Sigmoid colon (tissue), 7 donors: ENCODE measurements around the gene NFIB. TPM values are rescaled to one million over a fixed set of nuclear protein-coding genes. Genes with fewer than 3 reads are reported as not detected.
A peak's percentile ranks its signal among the peaks of the same experiment; 100 is the strongest.

Experiments
- DNase-seq: peaks from one replicate; pipeline ENCODE4 v3.0.0-alpha.2; 2019
- H3K27ac ChIP-seq, 4 donors: fragments of 200-600 bp; sonication (generic); one replicate each; pipeline ENCODE4 v1.5.1; 2016 to 2019; ENCODE audit warnings: mild to moderate bottlenecking in 1 of 4
- H3K27me3 ChIP-seq, 3 donors: fragments of 200-600 bp; sonication (generic); one replicate each; pipeline ENCODE4 v1.5.1; 2019; ENCODE audit warnings: mild to moderate bottlenecking in 1 of 3
- H3K36me3 ChIP-seq, 4 donors: fragments of 200-600 bp; sonication (generic); one replicate each; pipeline ENCODE4 v1.5.1; 2016 to 2019
- H3K4me1 ChIP-seq, 4 donors: fragments of 200-600 bp; sonication (generic); one replicate each; pipeline ENCODE4 v1.5.1; 2017 to 2019
- H3K4me3 ChIP-seq, 4 donors: fragments of 200-600 bp; sonication (generic); one replicate each; pipeline ENCODE4 v1.5.1; 2017 to 2019; ENCODE audit warnings: mild to moderate bottlenecking in 2 of 4, moderate library complexity in 1 of 4
- H3K9me3 ChIP-seq, 4 donors: fragments of 200-600 bp in 3 of 4; sonication (generic) in 3 of 4; one replicate each; pipeline versions ENCODE4 v1.5.1 to v1.6.1; 2013 to 2019
- EP300 ChIP-seq, 4 donors: sonication (generic); formaldehyde crosslinking; IDR thresholded peaks; one replicate each; pipeline ENCODE4 v1.6.1; 2017; ENCODE audit warnings: antibody characterized with exemption in 4 of 4
- POLR2A ChIP-seq, 2 donors: fragments of 450-650 bp; IDR thresholded peaks; one replicate each; pipeline ENCODE4 v1.6.1; 2016; ENCODE audit warnings: antibody characterized with exemption in 2 of 2, mild to moderate bottlenecking in 2 of 2, moderate library complexity in 2 of 2
- POLR2AphosphoS5 ChIP-seq, 4 donors: sonication (generic); formaldehyde crosslinking; IDR thresholded peaks; one replicate each; pipeline ENCODE4 v1.6.1; 2017; ENCODE audit warnings: antibody characterized with exemption in 4 of 4
- WGBS, 2 donors: extraction: QIAGEN DNeasy Blood & Tissue Kit; methylation state at CpG; one replicate each; pipeline ENCODE4 v1.1.7; 2013; 5-methylcytosine and 5-hydroxymethylcytosine counted together
- intact Hi-C: fragments of 100-400 bp; cut with DNase I; formaldehyde crosslinking; loops from one replicate; pipeline ENCODE4 v1.15.1; 2023
- polyA plus RNA-seq, 3 donors: library from polyadenylated mRNA; stranded (reverse); fragments of 200-250 nt; gene quantifications; one replicate each; pipeline ENCODE4 v1.2.3, GENCODE V29; 2013
- total RNA-seq, 4 donors: library from RNA; depleted of rRNA; stranded (reverse); fragments of >200 nt; gene quantifications; one replicate each; pipeline ENCODE4 v1.1.0, GENCODE V29; 2016
- TF ChIP-seq, protein P1 (sequence below), 4 experiments: fragments of 450-650 bp in 3 of 4; fragments of 200-600 bp in 1 of 4; IDR thresholded peaks; one replicate each; pipeline ENCODE4 v1.5.1; 2016 to 2019; ENCODE audit warnings: antibody characterized with exemption in 4 of 4, mild to moderate bottlenecking in 3 of 4, moderate library complexity in 2 of 4
- donor health status: healthy with polysubstance abuse.
- donor health status: Bipolar disorder and iron deficiency.
- donor health status: healthy.

Gene NFIB
- total and polyA plus RNA-seq, 7 donors = 3.7 to 129 (median 45.3) TPM

DNA sequence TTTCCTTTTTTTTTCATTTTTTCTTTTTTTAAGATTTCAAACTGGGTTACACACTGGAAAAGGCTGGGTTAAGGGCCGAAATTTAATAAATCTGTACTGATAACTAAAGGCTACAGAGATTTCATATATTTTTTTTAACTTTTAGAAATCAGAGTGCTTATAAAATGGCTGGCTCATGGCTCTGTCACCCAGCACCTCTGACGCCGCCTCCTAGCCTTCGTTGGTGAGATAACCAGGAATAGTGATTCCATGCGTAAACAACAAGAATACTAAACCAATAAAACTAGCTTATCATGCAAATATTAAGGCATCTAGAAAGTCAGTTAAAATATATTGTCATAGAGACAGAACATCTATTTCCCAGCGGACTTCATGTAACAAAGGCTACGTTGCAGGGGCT, 226.4 kb downstream of the NFIB start:
- WGBS, 2 donors = 89 to 94% methylated on average over 7 of the region's 7 CpGs
- intact Hi-C loops = no loop called here
- TF ChIP-seq POLR2AphosphoS5 (IDR thresholded peaks at IDR 0.05) = no peak
- H3K27ac ChIP-seq = no peak overlapping the region
- H3K27me3 ChIP-seq = no peaks in the 10 kb centered on the region
- DNase-seq = no peak
- no peaks in the 10 kb centered on the region for H3K9me3 ChIP-seq
- H3K36me3 ChIP-seq = peaks cover 0 to 4% (median 0%) of the 10 kb centered on the region in 4 donors
- no peak overlapping the region for H3K4me3 ChIP-seq
- peaks cover 0 to 7% (median 2%) of the 10 kb centered on the region in 4 donors for H3K4me1 ChIP-seq

DNA sequence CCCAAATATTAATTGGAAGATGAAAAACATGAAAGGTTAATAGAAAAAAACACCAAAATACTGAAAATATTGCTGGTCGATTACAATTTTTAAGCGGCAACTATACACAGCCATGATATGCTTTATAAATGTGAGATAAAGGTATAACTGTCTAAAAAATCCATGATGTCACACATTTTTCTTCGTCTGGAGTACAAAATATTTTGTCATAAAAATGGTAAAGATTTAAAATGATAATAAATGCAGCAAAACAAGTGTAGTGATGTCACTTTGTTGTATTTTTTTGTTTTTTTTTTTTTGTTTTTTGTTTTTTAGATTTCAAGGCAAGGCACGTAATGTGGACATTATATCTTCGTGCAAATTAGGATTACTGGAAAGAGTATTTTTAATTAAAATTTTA, 227.4 kb downstream of the NFIB start:
- WGBS, 2 donors = 94 to 96% methylated on average over 5 of the region's 5 CpGs
- no peak overlapping the region for H3K4me3 ChIP-seq
- H3K9me3 ChIP-seq = no peaks in the 10 kb centered on the region
- H3K36me3 ChIP-seq = peaks cover 0 to 4% (median 0%) of the 10 kb centered on the region in 4 donors
- H3K4me1 ChIP-seq = peaks cover 0 to 12% (median 2%) of the 10 kb centered on the region in 4 donors
- H3K27ac ChIP-seq = no peak overlapping the region
- no peaks in the 10 kb centered on the region for H3K27me3 ChIP-seq
- DNase-seq = no peak
- intact Hi-C loops = no loop called here
- TF ChIP-seq EP300 (IDR thresholded peaks at IDR 0.05) (no peak), POLR2A (IDR thresholded peaks at IDR 0.05) (no peak), POLR2AphosphoS5 (IDR thresholded peaks at IDR 0.05) (no peak)
- TF ChIP-seq, protein P1, sequence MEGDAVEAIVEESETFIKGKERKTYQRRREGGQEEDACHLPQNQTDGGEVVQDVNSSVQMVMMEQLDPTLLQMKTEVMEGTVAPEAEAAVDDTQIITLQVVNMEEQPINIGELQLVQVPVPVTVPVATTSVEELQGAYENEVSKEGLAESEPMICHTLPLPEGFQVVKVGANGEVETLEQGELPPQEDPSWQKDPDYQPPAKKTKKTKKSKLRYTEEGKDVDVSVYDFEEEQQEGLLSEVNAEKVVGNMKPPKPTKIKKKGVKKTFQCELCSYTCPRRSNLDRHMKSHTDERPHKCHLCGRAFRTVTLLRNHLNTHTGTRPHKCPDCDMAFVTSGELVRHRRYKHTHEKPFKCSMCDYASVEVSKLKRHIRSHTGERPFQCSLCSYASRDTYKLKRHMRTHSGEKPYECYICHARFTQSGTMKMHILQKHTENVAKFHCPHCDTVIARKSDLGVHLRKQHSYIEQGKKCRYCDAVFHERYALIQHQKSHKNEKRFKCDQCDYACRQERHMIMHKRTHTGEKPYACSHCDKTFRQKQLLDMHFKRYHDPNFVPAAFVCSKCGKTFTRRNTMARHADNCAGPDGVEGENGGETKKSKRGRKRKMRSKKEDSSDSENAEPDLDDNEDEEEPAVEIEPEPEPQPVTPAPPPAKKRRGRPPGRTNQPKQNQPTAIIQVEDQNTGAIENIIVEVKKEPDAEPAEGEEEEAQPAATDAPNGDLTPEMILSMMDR (IDR thresholded peaks at IDR 0.05) = no peak

DNA sequence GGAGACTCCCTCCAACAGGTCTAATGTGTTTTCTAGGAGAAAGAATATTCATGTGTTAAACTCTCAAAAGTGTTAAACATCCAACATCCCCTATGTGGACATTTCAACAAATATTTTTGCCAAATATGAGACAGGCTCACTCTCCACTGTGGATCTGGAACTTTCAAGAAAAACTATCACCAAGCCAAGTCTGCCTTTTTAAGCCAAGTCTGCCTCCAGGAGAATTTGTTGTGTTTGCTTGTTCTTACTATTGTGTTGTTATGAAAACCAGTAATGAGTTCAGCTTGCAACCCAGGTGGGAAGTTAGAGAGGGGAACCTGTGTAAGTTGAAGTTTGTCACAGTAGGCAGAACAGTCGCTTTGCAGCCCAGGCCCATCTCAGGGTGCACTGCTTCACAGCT, 228.1 kb downstream of the NFIB start:
- no peaks in the 10 kb centered on the region for H3K27me3 ChIP-seq
- intact Hi-C loops = no loop called here

DNA sequence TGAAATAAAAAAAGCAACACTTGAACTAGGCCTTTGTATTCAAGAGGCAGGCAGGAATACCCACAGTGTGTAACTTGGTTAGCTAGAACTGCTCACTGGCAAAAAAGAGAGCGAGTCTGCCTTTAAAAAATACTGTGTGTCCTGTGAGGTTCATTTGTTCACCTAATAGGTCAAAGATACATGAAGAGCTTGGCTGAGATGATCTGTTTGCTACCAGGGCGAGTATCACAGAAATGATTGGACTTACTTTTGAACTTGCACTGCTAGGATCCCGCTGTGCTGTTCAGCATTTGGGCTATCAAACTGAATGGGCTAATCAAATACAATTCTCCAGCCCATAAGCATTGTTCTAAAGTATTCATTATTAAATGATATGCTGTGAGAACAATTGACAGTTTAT, 229.1 kb downstream of the NFIB start:
- Histone ChIP-seq H3K27me3 (no peaks in the 10 kb centered on the region), H3K9me3 (no peaks in the 10 kb centered on the region), H3K27ac (no peak overlapping the region), H3K4me1 (peaks cover 0 to 18% (median 6%) of the 10 kb centered on the region in 4 donors), H3K36me3 (peaks cover 0 to 4% (median 0%) of the 10 kb centered on the region in 4 donors), H3K4me3 (no peak overlapping the region)
- no peak for TF ChIP-seq POLR2A (IDR thresholded peaks at IDR 0.05)
- no peak for TF ChIP-seq EP300 (IDR thresholded peaks at IDR 0.05)
- TF ChIP-seq, protein P1 (IDR thresholded peaks at IDR 0.05) = no peak
- TF ChIP-seq POLR2AphosphoS5 (IDR thresholded peaks at IDR 0.05) = no peak
- 92 to 95% methylated on average over 3 of the region's 3 CpGs for WGBS, 2 donors
- DNase-seq = no peak
- intact Hi-C loops = loop anchor here (5.0 kb wide), 1 partner anchor 48 kb away; no protein-coding TSS in a partner anchor

More for the DNA sequence above, 228.1 kb downstream of the NFIB start:
- TF ChIP-seq EP300 (IDR thresholded peaks at IDR 0.05) (no peak), POLR2A (IDR thresholded peaks at IDR 0.05) (no peak), POLR2AphosphoS5 (IDR thresholded peaks at IDR 0.05) (no peak)
- TF ChIP-seq, protein P1 (IDR thresholded peaks at IDR 0.05) = no peak
- Histone ChIP-seq H3K4me3 (no peak overlapping the region), H3K9me3 (no peaks in the 10 kb centered on the region), H3K36me3 (peaks cover 0 to 4% (median 0%) of the 10 kb centered on the region in 4 donors), H3K4me1 (peaks cover 0 to 18% (median 5%) of the 10 kb centered on the region in 4 donors), H3K27ac (no peak overlapping the region)
- no peak for DNase-seq
- WGBS, 2 donors = 94 to 98% methylated on average over 1 of the region's 1 CpG

DNA sequence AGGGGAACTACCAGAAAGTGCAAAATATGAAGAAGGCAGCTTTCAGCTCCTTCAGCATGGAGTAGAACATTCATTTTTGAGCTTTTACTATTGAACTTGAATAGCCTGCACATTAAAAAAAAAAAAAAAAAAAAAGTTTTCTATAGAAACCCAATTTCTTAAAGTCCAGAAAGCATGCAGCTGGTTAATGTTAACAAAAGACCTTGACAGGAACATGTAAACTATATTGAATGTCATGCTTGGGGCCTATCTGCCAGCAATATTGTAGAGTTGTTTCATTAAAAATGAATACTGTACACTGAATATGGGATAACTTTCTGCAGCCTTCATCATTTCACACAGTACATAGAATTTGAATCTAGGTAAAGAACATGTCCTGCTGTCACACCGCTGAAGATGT, 230.6 kb downstream of the NFIB start:
- intact Hi-C loops = loop anchor here (5.0 kb wide), 1 partner anchor 46 kb away; no protein-coding TSS in a partner anchor
- DNase-seq = no peak
- 85 to 94% methylated on average over 1 of the region's 1 CpG for WGBS, 2 donors

DNA sequence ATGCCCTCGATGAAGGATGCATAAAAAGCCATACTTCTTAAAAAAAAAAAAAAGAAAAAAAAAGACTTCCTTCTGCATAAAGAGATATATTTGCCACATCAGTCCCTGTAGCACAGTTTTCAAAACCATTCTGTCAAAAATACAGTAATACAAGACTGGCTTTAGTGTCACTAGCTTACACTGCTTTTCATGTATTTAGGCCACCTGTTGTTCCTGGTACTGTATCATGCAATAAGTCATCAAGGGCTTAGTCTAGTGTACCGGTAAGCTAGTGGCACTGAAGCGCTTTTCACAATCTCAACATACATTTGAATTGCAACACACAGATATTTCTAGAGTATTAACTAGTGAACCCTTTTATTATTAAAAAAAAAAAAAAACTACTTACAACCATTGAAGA, 231.2 kb downstream of the NFIB start:
- peaks cover 0 to 4% (median 0%) of the 10 kb centered on the region in 4 donors for H3K36me3 ChIP-seq
- TF ChIP-seq, protein P1 (IDR thresholded peaks at IDR 0.05) = no peak
- TF ChIP-seq EP300 (IDR thresholded peaks at IDR 0.05) = no peak
- no peaks in the 10 kb centered on the region for H3K9me3 ChIP-seq
- H3K27me3 ChIP-seq = no peaks in the 10 kb centered on the region
- peaks cover 0 to 18% (median 6%) of the 10 kb centered on the region in 4 donors for H3K4me1 ChIP-seq
- no peak overlapping the region for H3K4me3 ChIP-seq
- WGBS, 2 donors = 80 to 96% methylated on average over 3 of the region's 3 CpGs
- H3K27ac ChIP-seq = no peak overlapping the region
- DNase-seq = no peak
- intact Hi-C loops = loop anchor here (5.0 kb wide), 1 partner anchor 45 kb away; no protein-coding TSS in a partner anchor

More for the DNA sequence above, 230.6 kb downstream of the NFIB start:
- Histone ChIP-seq H3K27me3 (no peaks in the 10 kb centered on the region), H3K4me3 (no peak overlapping the region), H3K9me3 (no peaks in the 10 kb centered on the region), H3K4me1 (peaks cover 0 to 18% (median 6%) of the 10 kb centered on the region in 4 donors), H3K36me3 (peaks cover 0 to 4% (median 0%) of the 10 kb centered on the region in 4 donors), H3K27ac (no peak overlapping the region)
- TF ChIP-seq POLR2AphosphoS5 (IDR thresholded peaks at IDR 0.05) (peak in 1 of 4 donors; percentile 8), POLR2A (IDR thresholded peaks at IDR 0.05) (no peak)
